ENCODE measurements around the gene CLINT1.

The CLINT1 gene

DNA sequence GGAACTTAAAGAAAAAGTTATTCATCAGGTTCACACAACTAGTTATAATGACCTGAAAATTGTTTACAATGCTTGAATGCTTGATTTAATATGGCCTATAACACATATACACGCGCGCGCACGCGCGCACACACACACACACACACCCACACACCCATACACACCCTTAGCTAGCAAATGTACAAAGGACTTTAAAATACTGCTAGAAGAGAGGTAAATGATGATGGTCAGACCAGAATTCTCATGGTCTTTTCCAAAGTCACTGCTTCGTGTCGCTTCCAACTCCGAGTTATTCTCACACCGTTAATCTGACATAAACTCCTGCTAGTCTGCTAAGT is 109.5 kb downstream of the CLINT1 start:
- DNase-seq, result no peak

DNA sequence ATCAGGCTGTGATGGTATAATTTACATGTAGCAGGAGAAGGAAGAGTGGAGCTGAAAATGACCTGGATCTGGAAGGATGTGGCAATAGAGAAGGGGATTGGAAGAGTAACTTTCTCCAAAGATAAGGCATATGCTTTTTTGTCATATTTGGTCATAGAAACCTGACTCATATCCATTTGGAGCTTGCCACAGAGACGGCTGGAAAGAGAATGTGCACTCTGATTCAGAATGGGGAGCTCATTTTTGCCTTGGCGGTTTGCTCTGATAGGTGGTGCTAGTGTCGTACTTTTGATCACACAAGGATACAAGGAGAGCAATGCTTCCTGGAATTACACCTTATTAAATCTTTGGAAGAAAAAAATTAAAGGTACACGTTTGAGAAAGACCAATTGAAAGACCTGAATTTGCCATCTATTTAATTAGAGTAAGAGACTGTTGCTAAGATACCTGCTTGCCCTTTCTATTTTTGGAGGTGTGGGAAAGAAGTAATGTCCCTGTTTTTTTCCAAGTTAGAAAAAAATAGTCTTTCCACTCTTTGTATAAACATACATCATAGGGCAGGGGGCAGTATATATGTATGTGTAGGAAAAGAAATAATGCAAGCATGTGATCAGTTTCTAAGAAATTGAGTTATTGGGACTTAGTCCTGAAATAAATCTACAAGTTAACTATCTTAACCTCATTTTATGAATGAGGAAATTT is 110.0 kb downstream of the CLINT1 start:
- DNase-seq, result no peak

DNA sequence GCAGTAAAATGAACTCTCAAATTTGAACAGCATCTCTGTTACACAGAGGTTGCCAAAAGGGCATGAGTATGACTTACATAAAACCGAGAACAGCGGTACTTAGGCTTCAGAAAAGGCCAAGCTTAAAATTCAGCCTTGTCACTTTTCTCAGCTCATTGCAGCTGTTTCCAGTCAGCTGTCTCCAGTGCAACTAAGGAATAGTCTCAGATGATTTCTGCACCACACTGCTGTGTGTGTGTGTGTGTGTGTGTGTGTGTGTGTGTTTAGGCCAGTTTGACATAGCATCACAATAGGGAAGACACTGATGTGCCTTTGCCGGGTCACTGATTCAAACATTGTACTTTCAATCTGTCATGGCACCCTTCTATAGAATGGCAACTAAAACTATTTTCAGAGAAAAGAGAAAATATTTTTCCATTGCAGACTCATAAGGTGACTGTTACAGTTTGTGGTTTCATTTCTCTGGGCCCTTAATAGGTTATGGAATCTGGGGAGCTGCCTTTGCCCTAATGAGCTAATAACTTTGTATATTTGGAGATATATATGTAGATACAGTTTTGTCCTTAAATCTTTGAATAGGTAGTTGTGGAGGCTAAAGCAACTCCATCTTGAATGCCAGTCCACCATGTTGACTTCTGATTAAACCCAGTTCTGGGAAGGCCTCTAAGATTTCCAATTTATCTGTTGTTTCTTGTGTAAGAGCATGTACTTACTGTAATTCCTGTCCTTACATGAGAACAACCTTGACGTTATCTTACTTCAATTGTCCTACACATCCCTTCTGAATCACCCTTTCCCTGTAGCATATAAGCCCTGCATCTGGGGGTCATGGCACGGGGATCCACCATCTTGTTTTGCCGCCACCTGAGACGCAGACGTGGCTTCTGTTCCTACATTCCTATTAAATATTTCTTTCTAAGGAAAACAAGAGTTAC is 110.9 kb downstream of the CLINT1 start:
- DNase-seq, result no peak

DNA sequence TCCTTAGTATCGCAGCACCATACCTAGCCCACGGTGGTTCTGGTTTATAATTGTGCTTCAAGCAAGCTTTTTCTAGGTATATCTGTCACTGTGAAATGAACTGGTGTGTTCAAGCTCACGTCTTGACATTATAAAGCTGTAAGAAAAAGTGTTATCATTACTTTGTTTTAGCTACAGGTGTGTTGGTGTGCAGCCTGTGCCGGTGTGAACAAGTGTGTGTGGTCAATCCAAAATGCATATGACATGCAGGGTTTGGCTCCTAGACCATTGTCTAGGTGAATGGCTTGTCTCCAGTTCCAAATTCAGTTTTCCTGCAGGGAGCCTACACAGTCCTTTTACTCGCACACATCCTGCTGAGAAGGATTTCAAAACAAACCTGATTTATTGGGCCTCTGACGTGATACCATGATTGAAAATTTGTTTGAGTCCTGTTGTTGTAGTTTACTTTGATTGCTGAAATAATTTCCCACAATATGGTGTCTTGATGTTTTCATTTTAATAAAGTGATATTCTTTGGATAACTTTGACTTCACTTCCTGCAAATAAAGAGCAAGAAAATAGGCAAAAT is 111.7 kb downstream of the CLINT1 start:
- no peak for DNase-seq

DNA sequence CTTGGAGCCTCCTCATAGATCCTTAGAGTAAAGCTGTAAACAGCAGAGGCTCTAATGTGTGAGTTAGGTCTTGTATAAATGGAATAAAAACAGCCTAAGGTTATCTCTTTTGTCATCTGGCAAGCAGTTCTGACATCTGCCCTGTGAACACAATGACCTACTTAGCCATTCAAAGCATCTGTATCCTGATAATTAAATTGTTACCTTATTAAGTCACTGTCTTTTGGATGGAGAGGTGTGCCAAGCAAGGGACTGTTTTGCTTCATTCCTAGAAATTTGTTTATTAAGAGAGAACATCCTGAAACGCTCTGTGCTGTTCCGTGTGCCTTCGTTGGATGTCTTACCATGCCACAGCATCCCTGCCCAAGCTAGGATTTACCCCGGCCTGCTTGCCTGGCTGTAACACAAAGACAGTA is 113.9 kb downstream of the CLINT1 start:
- DNase-seq, result no peak

DNA sequence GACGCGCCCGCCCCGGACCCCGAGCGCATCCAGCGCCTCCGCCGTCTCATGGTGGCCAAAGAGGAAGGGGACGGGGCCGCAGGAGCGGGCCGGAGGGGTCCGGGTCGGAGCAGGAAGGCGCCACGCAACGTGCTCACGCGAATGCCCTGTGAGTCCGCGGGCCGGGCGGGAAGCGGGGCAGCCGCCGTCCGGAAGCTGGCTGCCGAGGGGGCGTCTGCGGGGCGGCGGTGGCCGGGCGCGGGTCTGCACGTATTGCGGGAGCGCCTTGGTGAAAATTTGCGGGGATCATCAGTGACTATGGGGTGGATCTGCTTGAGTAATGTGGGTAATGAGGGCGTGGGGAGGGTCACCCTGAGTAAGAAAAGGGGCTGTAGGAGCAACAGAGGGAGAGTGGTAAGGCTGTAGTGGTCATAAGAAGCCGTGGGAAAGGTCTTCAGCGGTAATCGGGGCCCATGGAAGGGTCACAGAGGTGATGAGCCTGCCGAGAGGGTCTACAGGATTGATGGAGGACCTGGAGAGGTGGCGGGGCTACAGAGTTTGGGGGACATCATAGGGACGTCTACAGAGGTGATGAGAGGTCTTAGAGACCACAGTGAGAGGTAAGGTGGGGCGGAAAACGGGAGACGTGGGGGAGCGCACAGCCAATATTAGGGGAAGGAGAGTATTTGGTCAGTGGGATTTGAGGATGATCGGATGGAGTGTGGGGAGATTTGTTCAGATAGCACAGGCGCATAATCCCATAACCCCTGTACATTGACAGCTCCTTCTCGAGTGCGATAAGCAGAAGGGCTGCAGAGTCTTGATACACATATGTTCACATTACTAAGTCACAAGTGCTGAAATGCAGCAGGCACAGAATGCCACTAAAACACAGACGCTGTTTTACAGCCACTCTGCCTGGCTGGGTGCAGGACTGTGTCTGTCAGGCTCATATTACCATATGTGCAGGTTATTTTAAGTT is 114.6 kb downstream of the CLINT1 start:
- peak; percentile 34 for DNase-seq

DNA sequence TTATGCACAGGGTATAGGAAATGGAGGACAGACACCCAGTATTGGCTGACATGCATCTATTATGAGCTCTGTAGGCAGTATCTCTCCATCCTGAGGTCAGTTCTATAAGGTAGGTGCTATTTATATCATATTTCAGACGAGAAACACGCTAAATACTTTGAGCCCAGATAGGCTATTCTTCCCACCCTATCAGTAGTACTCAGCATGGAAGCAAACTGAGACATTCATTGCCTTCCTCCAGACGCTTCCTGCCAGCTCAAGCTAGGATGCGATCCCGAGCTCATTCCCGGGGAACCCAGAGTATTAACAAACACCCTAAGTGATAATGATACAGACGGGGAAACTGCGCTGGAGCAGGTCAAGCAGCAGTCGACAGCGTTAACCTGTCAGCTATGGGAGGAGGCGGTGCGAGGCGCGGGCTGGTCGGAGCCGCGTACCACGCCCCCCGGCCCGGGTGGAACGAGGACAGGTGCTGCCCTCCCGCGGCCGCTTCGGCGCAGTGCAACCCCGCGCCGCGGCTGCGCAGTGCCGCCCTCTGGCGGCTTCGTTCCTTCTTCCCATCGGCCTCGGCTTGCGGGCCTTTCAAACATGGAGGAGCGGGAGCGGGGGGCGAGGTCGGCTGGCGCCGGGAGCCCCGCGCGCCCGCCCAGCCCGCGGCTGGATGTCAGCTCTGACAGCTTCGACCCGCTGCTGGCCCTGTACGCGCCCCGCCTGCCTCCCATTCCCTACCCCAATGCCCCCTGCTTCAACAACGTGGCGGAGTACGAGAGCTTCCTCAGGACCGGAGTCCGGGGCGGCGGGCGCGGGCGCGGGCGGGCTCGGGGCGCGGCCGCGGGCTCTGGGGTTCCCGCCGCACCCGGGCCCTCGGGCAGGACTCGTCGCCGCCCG is 115.5 kb downstream of the CLINT1 start, which contains the start of gene LSM11:
Gene LSM11, plus strand, starts transcription at position 550 of the 888 bp plus-strand sequence. Its CDS starts 39 bp downstream, at position 589.
- peak; percentile 92 for DNase-seq

DNA sequence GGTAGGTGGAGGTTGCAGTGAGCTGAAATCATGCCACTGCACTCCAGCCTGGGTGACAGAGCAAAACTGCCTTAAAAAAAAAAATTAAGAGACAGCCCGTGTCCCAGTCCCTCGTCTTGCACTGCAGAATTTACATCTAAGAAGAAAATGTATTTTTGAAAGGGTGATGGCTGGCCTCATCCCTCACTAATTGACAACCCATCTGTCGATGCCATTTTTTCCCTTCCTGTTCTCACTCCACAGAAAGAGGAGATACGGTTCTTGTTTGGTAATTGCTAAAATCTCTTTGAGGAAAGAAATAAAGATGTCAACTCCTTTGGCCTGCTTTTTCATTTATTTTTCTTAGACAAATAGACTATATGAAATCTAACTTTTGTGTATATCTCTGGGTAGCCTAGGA is 117.8 kb downstream of the CLINT1 start:
- no peak for DNase-seq

DNA sequence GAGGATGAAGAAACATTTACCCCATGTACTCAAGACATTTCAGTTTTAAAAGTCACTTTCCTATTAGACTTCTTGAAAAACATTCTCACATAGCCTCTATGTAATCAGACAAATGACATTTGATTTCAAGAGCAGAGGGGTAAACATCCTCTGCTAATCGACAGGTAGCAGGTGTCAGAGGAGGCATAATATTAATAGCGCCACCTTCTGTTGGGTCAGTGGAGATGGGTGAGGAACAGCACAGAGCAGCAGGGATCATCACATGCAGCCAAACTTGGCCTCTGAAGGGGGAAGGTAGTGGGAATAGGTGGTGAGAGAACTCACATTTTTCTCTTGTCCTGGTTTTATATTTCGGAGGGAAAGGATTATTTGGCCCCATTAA is 118.7 kb downstream of the CLINT1 start:
- no peak for DNase-seq

DNA sequence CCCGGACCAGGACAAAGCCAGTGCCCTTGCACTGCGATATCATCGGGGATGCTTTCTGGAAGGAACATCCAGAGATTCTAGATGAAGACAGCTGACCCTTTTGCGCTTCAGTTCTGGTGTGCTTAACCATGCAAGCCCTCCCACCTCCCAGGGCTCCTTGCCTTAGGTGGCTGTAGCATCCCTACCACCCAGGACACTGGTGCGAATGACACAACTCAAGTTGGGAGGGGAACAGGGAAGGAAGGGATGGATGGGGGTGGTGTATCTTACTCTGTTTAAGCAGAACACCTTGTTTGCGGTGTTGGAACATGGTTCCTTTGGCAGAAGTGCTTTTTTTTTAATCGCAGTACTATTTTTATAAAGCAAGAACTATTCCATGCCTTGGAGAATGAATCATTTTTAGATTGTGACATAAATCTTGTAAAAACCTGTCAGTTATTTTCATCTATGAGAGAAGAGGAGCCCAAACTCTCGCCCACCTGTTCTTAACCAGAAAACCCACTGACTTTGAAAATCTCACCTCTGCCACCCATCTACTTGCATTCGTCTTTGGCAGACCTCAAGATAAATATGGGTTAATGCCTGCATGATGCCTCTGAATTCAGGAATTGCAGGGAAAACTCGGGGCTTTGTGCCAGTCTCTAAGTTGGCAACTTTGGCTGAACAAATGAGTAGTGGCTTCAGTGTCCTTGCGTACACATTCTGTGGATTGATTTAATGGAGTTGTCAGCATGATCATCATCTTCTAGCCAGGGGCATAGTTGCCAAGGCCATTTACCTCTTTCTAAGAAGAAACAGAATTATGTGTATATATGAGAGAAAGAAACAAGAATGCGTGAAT is 119.3 kb downstream of the CLINT1 start:
- DNase-seq, result no peak

DNA sequence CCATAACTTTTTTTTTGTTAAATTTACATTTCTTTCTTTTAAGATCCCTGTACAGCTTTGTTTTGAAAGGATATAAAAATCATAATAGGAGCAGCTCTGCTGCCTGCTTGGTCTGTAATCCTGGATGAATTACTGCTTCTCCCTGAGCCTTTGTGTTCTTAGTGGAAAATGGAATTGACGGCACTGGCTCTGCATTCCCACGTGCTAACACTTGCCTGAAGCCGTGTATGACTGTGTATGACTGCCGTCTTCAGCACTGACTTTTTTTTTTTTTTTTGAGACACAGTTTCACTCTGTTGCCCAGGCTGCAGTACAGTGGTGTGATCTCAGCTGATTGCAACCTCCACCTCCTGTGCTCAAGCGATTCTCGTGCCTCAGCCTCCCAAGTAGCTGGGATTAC is 123.0 kb downstream of the CLINT1 start:
- no peak for DNase-seq

Data from suppressor macrophage treated with lipopolysaccharide for 4 hours (primary cell).